Retinal pigment epithelial cell (primary cell): ENCODE measurements around the gene SLC30A4.
"Not testable (repeated sequence)": the region's sequence is repeated elsewhere in the genome, so short reads cannot be mapped to it uniquely, and the experiment has no call there.

Experiments
- DNase-seq: peaks from one replicate; pipeline ENCODE4 v3.0.0-alpha.2; 2010; ENCODE audit warnings: low read depth
- H3K4me3 ChIP-seq: 2 replicates; pipeline ENCODE4 v1.5.1; 2011; ENCODE audit warnings: mild to moderate bottlenecking, low read length, control low read depth, moderate library complexity
- TF ChIP-seq, protein P1 (sequence below): conservative IDR thresholded peaks from 2 replicates; pipeline ENCODE4 v1.5.1; 2011; ENCODE audit warnings: low read depth, low read length, control low read depth, inconsistent platforms

Gene SLC30A4

DNA sequence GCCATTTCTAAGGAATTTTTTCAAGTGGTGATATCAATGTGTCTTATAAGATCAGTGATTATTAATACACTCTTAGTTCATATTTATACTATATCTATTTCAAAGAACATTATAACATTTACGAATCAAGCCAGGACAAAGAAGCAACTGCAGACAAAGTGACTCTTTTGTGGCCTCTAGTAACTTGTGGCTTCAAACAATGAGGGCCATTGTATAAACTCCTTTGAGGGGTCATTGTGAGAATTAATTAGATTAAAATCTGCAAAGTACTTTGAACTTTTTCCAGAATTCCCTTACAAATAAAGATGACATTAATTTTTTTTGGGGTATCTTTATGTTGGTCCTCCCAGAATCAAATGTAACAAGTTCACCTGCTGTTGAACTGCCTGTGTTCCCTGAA lies 12.3 kb upstream of the SLC30A4 start:
- TF ChIP-seq, protein P1, sequence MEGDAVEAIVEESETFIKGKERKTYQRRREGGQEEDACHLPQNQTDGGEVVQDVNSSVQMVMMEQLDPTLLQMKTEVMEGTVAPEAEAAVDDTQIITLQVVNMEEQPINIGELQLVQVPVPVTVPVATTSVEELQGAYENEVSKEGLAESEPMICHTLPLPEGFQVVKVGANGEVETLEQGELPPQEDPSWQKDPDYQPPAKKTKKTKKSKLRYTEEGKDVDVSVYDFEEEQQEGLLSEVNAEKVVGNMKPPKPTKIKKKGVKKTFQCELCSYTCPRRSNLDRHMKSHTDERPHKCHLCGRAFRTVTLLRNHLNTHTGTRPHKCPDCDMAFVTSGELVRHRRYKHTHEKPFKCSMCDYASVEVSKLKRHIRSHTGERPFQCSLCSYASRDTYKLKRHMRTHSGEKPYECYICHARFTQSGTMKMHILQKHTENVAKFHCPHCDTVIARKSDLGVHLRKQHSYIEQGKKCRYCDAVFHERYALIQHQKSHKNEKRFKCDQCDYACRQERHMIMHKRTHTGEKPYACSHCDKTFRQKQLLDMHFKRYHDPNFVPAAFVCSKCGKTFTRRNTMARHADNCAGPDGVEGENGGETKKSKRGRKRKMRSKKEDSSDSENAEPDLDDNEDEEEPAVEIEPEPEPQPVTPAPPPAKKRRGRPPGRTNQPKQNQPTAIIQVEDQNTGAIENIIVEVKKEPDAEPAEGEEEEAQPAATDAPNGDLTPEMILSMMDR = no peak
- H3K4me3 ChIP-seq = no peak overlapping the region
- DNase-seq = no peak

DNA sequence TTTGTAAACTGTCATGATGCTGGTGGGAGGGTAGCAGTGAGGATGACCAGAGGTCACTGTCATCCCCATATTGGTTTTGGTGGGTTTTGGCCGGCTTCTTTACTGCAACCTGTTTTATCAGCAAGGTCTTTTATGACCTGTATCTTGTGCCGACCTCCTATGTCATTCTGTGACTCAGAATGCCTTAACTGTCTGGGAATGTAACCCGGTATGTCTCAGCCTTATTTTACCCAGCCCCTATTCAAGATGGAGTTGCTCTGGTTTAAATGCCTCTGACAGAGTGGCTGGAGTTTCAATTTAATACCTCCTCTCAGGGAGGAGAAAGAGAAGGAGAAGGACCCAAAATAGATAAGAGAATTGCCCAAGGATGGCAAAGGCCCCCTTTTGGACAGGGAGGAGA lies 10.3 kb upstream of the SLC30A4 start:
- not testable (repeated sequence) for DNase-seq, H3K4me3 ChIP-seq

DNA sequence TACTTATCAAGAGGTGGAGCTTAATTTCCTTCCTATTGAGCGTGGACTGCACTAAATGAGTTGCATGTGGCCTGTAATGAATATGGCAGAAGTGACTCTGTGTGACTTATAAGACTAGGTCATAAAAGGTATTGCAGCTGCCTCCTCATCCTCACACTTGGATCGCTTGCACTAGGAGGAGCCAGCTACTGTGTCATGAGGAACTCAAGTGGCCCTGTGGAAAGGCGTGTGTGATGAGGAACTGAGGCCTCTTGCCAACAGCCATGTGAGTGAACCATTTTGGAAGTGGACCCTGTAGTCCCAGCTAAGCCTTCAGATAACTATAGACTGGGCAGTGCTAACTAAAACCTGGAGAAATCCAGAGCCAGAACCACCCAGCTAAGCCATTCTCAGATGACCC lies 7.1 kb upstream of the SLC30A4 start:
- no peak overlapping the region for H3K4me3 ChIP-seq
- TF ChIP-seq, protein P1 = no peak
- DNase-seq = no peak

DNA sequence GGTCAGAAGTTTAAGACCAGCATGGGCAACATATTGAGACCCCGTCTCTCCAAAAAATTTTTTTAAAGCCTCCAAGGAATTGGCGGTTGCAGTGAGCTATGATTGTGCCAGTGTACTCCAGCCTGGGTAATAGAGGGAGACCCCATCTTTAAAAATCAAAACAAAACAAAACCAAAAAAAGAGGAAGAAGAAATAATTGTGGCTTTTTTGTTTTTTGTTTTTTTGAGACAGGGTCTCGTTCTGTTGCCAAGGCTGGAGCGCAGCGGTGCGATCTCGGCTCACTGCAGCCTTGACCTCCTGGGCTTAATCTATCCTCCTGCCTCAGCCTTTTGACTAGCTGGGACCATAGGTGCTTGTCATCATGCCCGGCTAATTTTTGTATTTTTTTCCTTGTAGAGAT lies 4.5 kb upstream of the SLC30A4 start:
- TF ChIP-seq, protein P1 = no peak
- DNase-seq = no peak
- no peak overlapping the region for H3K4me3 ChIP-seq

DNA sequence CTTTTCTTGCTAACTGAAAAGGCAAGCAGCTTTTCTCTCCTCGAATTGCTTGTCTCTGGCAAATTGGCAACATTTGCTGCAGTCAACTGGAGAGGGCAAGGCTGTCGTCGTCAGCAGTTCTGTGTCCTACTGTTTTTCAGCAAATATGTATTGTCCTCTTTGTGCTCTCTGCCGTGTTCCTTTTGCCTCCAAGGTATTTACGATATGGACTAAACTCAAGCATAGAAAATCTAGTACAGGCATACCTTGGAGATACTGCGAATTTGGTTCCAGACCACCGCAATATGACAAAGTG lies 558 bp upstream of the SLC30A4 start:
- TF ChIP-seq, protein P1 = no peak
- DNase-seq = no peak
- peak overlapping the region; percentile 60 for H3K4me3 ChIP-seq

DNA sequence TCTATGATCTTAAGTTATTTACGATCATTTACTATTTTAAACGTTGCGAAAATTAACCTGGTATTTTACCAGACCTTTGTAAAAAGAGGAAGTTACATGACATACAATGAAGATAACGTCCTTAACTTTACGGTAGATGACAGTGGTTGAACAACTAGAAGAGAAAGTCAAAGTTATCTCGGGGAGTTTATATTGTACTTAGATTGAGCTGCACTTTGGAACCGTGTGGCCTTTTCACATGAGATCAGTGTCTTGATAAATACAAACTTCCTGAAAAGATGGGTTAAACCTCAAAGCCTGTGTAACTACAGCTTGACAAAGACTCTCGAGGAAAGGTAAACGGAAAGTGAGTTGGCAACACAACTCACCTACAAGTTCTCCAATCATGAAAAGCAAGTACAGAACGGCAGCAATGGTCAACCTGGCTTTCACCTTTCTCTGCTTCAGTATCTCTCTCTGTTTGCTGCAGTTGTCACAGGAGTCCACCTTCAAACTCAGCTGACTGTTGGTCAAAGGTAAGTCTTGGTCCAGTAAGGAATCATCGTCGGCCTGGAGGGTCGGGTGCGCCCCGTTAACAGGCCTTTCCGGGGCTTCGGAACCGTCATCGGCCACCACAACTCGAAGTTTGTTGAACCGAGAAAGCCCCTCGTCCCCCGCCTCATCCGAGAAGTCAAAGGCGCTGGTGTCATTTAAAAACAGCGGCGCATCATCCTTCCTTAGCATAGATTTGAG lies 793 bp downstream of the SLC30A4 start:
- H3K4me3 ChIP-seq = peak overlapping the region; percentile 73
- DNase-seq = no peak
- TF ChIP-seq, protein P1 = no peak

DNA sequence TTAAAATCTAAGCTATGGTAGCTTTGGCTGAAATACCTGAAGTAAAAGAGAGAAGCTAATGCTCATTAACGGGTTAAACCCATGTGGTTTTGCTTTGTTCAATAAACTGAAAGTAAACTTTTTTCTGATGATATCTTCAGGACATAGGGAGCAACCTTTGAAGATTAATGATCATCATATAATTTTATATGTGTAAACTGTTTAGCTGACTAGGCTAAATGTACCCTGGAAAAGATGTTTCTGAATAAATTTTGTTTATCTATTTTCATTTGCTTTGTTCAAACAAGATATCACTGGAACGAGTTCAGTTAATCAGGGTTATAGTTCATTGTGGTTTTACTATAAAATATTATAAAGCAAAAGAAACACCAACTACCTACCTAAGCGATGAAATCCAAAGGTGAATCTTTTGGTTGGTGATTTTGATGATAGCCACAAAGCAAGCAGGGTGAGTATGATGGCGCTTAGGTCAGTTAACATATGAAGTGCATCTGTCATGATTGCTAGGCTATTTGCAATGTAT lies 11.7 kb downstream of the SLC30A4 start:
- TF ChIP-seq, protein P1 = no peak
- DNase-seq = no peak
- no peak overlapping the region for H3K4me3 ChIP-seq

DNA sequence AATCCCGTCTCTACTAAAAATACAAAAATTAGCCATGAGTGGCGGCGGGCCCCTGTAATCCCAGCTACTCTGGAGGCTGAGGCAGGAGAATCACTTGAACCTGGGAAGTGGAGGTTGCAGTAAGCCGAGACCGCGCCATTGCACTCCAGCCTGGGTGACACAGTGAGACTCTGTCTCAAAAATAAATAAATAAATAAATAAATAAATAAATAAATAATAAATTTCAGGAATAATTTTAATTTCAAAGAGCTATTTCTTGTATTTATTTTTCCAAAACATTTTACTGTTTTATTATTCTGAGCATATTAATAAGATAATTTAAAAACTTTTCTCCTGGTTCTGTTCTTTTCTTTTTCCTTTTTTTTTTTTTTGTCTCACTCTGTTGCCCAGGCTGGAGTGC lies 15.4 kb downstream of the SLC30A4 start:
- DNase-seq, H3K4me3 ChIP-seq: not testable (repeated sequence)
